H1 (cell line): Measurements from ENCODE around the gene MAP6D1. TPM values are rescaled to one million over a fixed set of nuclear protein-coding genes. Genes with fewer than 3 reads are reported as not detected.

ENCODE experiments used
- CTCF ChIA-PET: fragments of 300-600 bp; sonication (Branson Sonifier 250); formaldehyde crosslinking; loops from one replicate; lab custom pipeline; 2021; ENCODE audit not compliant: partially characterized antibody; lab: Charles Lee
- POLR2A ChIA-PET: fragments of 300-600 bp; sonication (Branson Sonifier 250); formaldehyde crosslinking; loops from one replicate; lab custom pipeline; 2021; ENCODE audit warnings: inconsistent platforms; ENCODE audit not compliant: partially characterized antibody; lab: Charles Lee
- DNase-seq, 2 experiments: peaks; one replicate each; pipeline versions ENCODE4 v3.0.0 to v3.0.0-alpha.2; 2010 to 2022; ENCODE audit warnings: low spot score in 2 of 2, low read depth in 1 of 2, mixed read lengths in 1 of 2
- FAIRE-seq: peaks from 2 replicates; lab custom pipeline; 2011; peaks lifted over from hg19 to GRCh38; lab: Jason Lieb, UNC
- H2AFZ ChIP-seq: 2 replicates; pipeline ENCODE4 v1.8.1; 2012; ENCODE audit warnings: low read length, inconsistent platforms
- H2AK5ac ChIP-seq: 2 replicates; pipeline ENCODE4 v1.6.1; 2013; ENCODE audit warnings: low read depth, low read length
- H2BK120ac ChIP-seq: replicated peaks from 2 replicates; pipeline ENCODE3; 2013; ENCODE audit warnings: low read depth, low read length, inconsistent platforms
- H2BK12ac ChIP-seq: 2 replicates; pipeline ENCODE4 v1.6.1; 2013; ENCODE audit warnings: low read depth, low read length
- H2BK15ac ChIP-seq: 2 replicates; pipeline ENCODE4 v1.6.1; 2013; ENCODE audit warnings: low read length
- H2BK20ac ChIP-seq: 2 replicates; pipeline ENCODE4 v1.6.1; 2013; ENCODE audit warnings: low read length
- H2BK5ac ChIP-seq: 2 replicates; pipeline ENCODE4 v1.6.1; 2013; ENCODE audit warnings: low read depth, low read length
- H3K14ac ChIP-seq: 2 replicates; pipeline ENCODE4 v1.6.1; 2013; ENCODE audit warnings: inconsistent platforms; ENCODE audit not compliant: insufficient read length
- H3K18ac ChIP-seq: 2 replicates; pipeline ENCODE4 v1.6.1; 2013; ENCODE audit warnings: low read length; ENCODE audit errors: extremely low read depth
- H3K23ac ChIP-seq: 2 replicates; pipeline ENCODE4 v1.6.1; 2013; ENCODE audit warnings: inconsistent platforms; ENCODE audit not compliant: insufficient read length
- H3K23me2 ChIP-seq: 2 replicates; pipeline ENCODE4 v1.6.1; 2013; ENCODE audit warnings: low read depth, low read length
- H3K27ac ChIP-seq: 2 replicates; pipeline ENCODE4 v1.6.1; 2011; ENCODE audit warnings: low read depth, low read length, inconsistent platforms
- H3K27me3 ChIP-seq, 4 experiments: replicated peaks in 1 of 4; 1 replicate in 1 of 4; 2 replicates in 3 of 4; pipeline versions ENCODE4 v1.6.1 to v1.8.1; 2011 to 2013; ENCODE audit warnings: low read length in 3 of 4, mild to moderate bottlenecking in 3 of 4, inconsistent platforms in 2 of 4, mixed read lengths in 2 of 4, moderate library complexity in 1 of 4; ENCODE audit not compliant: control insufficient read depth in 3 of 4, insufficient read depth in 3 of 4; ENCODE audit errors: extremely low read depth in 1 of 4
- H3K36me3 ChIP-seq, 4 experiments: 2 replicates each; pipeline versions ENCODE4 v1.6.1 to v1.8.1; 2011 to 2013; ENCODE audit warnings: mild to moderate bottlenecking in 4 of 4, low read length in 3 of 4, moderate library complexity in 2 of 4, control low read depth in 1 of 4, inconsistent platforms in 1 of 4; ENCODE audit not compliant: insufficient read depth in 4 of 4, control insufficient read depth in 2 of 4
- H3K4ac ChIP-seq: replicated peaks from 2 replicates; pipeline ENCODE3; 2013; ENCODE audit warnings: low read length, low read depth, mixed read lengths, inconsistent platforms; ENCODE audit not compliant: insufficient read length
- H3K4me1 ChIP-seq, 4 experiments: replicated peaks in 1 of 4; 1 replicate in 1 of 4; 2 replicates in 3 of 4; pipeline versions ENCODE4 v1.6.1 to v1.8.1; 2011 to 2013; ENCODE audit warnings: low read length in 3 of 4, inconsistent platforms in 2 of 4, mixed read lengths in 1 of 4; ENCODE audit not compliant: insufficient read depth in 4 of 4, control insufficient read depth in 3 of 4
- H3K4me2 ChIP-seq, 2 experiments: 2 replicates each; pipeline versions ENCODE4 v1.6.1 to v1.8.1; 2011 to 2013; ENCODE audit warnings: low read depth in 2 of 2, low read length in 2 of 2, control low read depth in 1 of 2, inconsistent platforms in 1 of 2, mild to moderate bottlenecking in 1 of 2; ENCODE audit not compliant: insufficient read depth in 1 of 2
- H3K4me3 ChIP-seq, 4 experiments: fragments of 200-600, 300-600 bp in 1 of 4; sonication (generic), shearing (Covaris generic), sonication (Bioruptor Twin) in 1 of 4; 2 replicates each; pipeline versions ENCODE4 v1.5.1 to v1.8.1; 2011 to 2016; ENCODE audit warnings: low read length in 4 of 4, low read depth in 3 of 4, control low read depth in 2 of 4, inconsistent platforms in 2 of 4, mild to moderate bottlenecking in 2 of 4, mixed read lengths in 1 of 4, moderate library complexity in 1 of 4; ENCODE audit not compliant: insufficient read depth in 2 of 4; ENCODE audit errors: extremely low read depth in 1 of 4
- H3K56ac ChIP-seq: replicated peaks from 2 replicates; pipeline ENCODE3; 2013; ENCODE audit warnings: low read depth, mild to moderate bottlenecking, mixed read lengths, low read length, inconsistent platforms; ENCODE audit not compliant: insufficient read length
- H3K79me1 ChIP-seq: 2 replicates; pipeline ENCODE4 v1.6.1; 2013; ENCODE audit warnings: low read depth, low read length, control low read depth
- H3K79me2 ChIP-seq, 2 experiments: 2 replicates each; pipeline versions ENCODE4 v1.6.1 to v1.8.1; 2012 to 2013; ENCODE audit warnings: low read length in 2 of 2, mild to moderate bottlenecking in 2 of 2, inconsistent platforms in 1 of 2; ENCODE audit not compliant: insufficient read depth in 2 of 2, control insufficient read depth in 1 of 2
- H3K9ac ChIP-seq, 4 experiments: replicated peaks in 1 of 4; 1 replicate in 1 of 4; 2 replicates in 3 of 4; pipeline versions ENCODE4 v1.6.1 to v1.8.1; 2011 to 2013; ENCODE audit warnings: low read depth in 3 of 4, low read length in 3 of 4, control low read depth in 2 of 4, mild to moderate bottlenecking in 2 of 4, moderate library complexity in 2 of 4, inconsistent platforms in 1 of 4; ENCODE audit errors: extremely low read depth in 1 of 4
- H3K9me3 ChIP-seq, 2 experiments: 2 replicates each; pipeline versions ENCODE4 v1.6.1 to v1.8.1; 2012 to 2013; ENCODE audit warnings: mild to moderate bottlenecking in 2 of 2, moderate library complexity in 2 of 2, control low read depth in 1 of 2, inconsistent platforms in 1 of 2, low read depth in 1 of 2, low read length in 1 of 2, mixed read lengths in 1 of 2; ENCODE audit not compliant: insufficient read depth in 2 of 2
- H4K20me1 ChIP-seq, 2 experiments: replicated peaks in 1 of 2; 2 replicates each; pipeline versions ENCODE3 to v1.8.1; 2011 to 2013; ENCODE audit warnings: inconsistent platforms in 2 of 2, low read length in 2 of 2, mild to moderate bottlenecking in 1 of 2; ENCODE audit not compliant: insufficient read depth in 2 of 2, control insufficient read depth in 1 of 2
- H4K5ac ChIP-seq: 2 replicates; pipeline ENCODE4 v1.6.1; 2013; ENCODE audit warnings: low read length, low read depth, mixed read lengths, inconsistent platforms; ENCODE audit not compliant: insufficient read length
- H4K8ac ChIP-seq: 2 replicates; pipeline ENCODE4 v1.8.0; 2013; ENCODE audit warnings: mild to moderate bottlenecking, moderate library complexity, low read length, inconsistent platforms; ENCODE audit not compliant: insufficient read depth; ENCODE audit errors: extremely low read depth
- H4K91ac ChIP-seq: replicated peaks from 2 replicates; pipeline ENCODE3; 2013; ENCODE audit warnings: low read length, mixed read lengths, inconsistent platforms; ENCODE audit not compliant: insufficient read length
- ASH2L ChIP-seq: fragments of 200-600, 300-600 bp; sonication (generic); IDR thresholded peaks from one replicate; pipeline ENCODE4 v1.7.1; 2017; ENCODE audit warnings: low read length
- BCL11A ChIP-seq, 2 experiments: IDR thresholded peaks; one replicate each; pipeline ENCODE4 v1.6.1; 2011; ENCODE audit warnings: low read depth in 2 of 2, low read length in 2 of 2, mild to moderate bottlenecking in 2 of 2
- CHD1 ChIP-seq: IDR thresholded peaks from 2 replicates; pipeline ENCODE4 v1.6.1; 2012; ENCODE audit warnings: low read depth, low read length, improper control_type of control experiment
- CTCF ChIP-seq, 3 experiments: IDR thresholded peaks; 1 replicate in 2 of 3; 2 replicates in 1 of 3; pipeline versions ENCODE4 v1.5.1 to v1.6.1; 2011; ENCODE audit warnings: low read length in 3 of 3, mild to moderate bottlenecking in 3 of 3, inconsistent platforms in 2 of 3, low read depth in 1 of 3, moderate library complexity in 1 of 3; ENCODE audit not compliant: insufficient read depth in 1 of 3; ENCODE audit errors: control extremely low read depth in 1 of 3
- E2F6 ChIP-seq: IDR thresholded peaks from 2 replicates; pipeline ENCODE4 v1.6.1; 2012; ENCODE audit warnings: inconsistent platforms
- EP300 ChIP-seq, 2 experiments: IDR thresholded peaks; 1 replicate in 1 of 2; 2 replicates in 1 of 2; pipeline ENCODE4 v1.6.1; 2011 to 2012; ENCODE audit warnings: low read depth in 2 of 2, low read length in 2 of 2, mild to moderate bottlenecking in 2 of 2, borderline replicate concordance in 1 of 2, inconsistent platforms in 1 of 2, moderate library complexity in 1 of 2
- POLR2A ChIP-seq, 2 experiments: IDR thresholded peaks; 1 replicate in 1 of 2; 2 replicates in 1 of 2; pipeline ENCODE4 v1.6.1; 2011; ENCODE audit warnings: low read depth in 2 of 2, low read length in 2 of 2, mild to moderate bottlenecking in 2 of 2; ENCODE audit errors: control extremely low read depth in 1 of 2
- RXRA ChIP-seq: IDR thresholded peaks from 2 replicates; pipeline ENCODE4 v1.6.1; 2011; ENCODE audit warnings: low read depth, mild to moderate bottlenecking, low read length, moderate library complexity; ENCODE audit not compliant: insufficient read depth
- SIRT6 ChIP-seq: IDR thresholded peaks from one replicate; pipeline ENCODE4 v1.7.1; 2012; ENCODE audit warnings: low read length, inconsistent platforms
- SP2 ChIP-seq: IDR thresholded peaks from 2 replicates; pipeline ENCODE4 v1.6.1; 2012; ENCODE audit warnings: mild to moderate bottlenecking, low read length, inconsistent platforms
- SP4 ChIP-seq: IDR thresholded peaks from 2 replicates; pipeline ENCODE4 v1.6.1; 2012; ENCODE audit warnings: low read length, inconsistent platforms
- WGBS, 2 experiments: shearing (Covaris generic) in 1 of 2; methylation state at CpG; one replicate each; pipeline versions ENCODE4 v1.1.6 to v1.1.7; 2013 to 2015; ENCODE audit warnings: low lambda C conversion rate in 2 of 2, mixed read lengths in 2 of 2, inconsistent platforms in 1 of 2, low coverage in 1 of 2, missing lambda C conversion rate in 1 of 2; ENCODE audit not compliant: insufficient replicate concordance in 2 of 2, insufficient coverage in 1 of 2, insufficient read length in 1 of 2; ENCODE audit errors: extremely low coverage in 1 of 2, missing lambda C conversion rate in 1 of 2; 5-methylcytosine and 5-hydroxymethylcytosine counted together
- polyA plus RNA-seq, 7 experiments: library from polyadenylated mRNA; depleted of rRNA in 3 of 7; stranded (reverse) in 5 of 7; unstranded in 2 of 7; fragments of >200 nt in 5 of 7; fragments of 200-250 nt in 2 of 7; gene quantifications; 1 replicate in 5 of 7; 2 replicates in 1 of 7; 4 replicates in 1 of 7; pipeline versions ENCODE4 v1.2.1 to v1.2.3, GENCODE V29; 2011 to 2013; ENCODE audit warnings: missing spikeins in 2 of 7, mixed read lengths in 2 of 7
- total RNA-seq: library from RNA; stranded (reverse); fragmentation: NEBNext Ultra II Directional; extraction: Animal tissue kit (Norgen Biotek cat#: 25700); gene quantifications from 2 replicates; pipeline ENCODE4 v1.2.1, GENCODE V29; 2021

Gene MAP6D1
- total and polyA plus RNA-seq, 2 of the 8 experiments (the other 6 are each of a cell fraction or from before 2014, with no cell fraction given) = 4.8 to 5.2 TPM

- DNase-seq (no peak), FAIRE-seq (no peak)
- TF ChIP-seq SIRT6 (no peak), E2F6 (no peak), ASH2L (no peak), SP2 (no peak), CTCF (IDR thresholded peaks at IDR 0.05; ENCODE audit: control extremely low read depth in 1 of 3, insufficient read depth in 1 of 3, low read depth in 1 of 3, low read length in 3 of 3) (no peak), BCL11A (IDR thresholded peaks at IDR 0.05; ENCODE audit: low read depth in 2 of 2, low read length in 2 of 2) (no peak), CHD1 (no peak), EP300 (IDR thresholded peaks at IDR 0.05; ENCODE audit: borderline replicate concordance in 1 of 2, low read depth in 2 of 2, low read length in 2 of 2) (no peak), RXRA (no peak), SP4 (no peak), POLR2A (IDR thresholded peaks at IDR 0.05; ENCODE audit: control extremely low read depth in 1 of 2, low read depth in 2 of 2, low read length in 2 of 2) (no peak)
- ChIA-PET CTCF (interaction anchor here (1.1 kb wide), 1 partner anchor 54 kb away, joined by 3 read pairs; the partner anchor contains the start of gene PARL), POLR2A (no interaction called here)
- no peak overlapping the region for H2AK5ac ChIP-seq
- no peak overlapping the region for H3K27ac ChIP-seq
- H3K36me3 ChIP-seq = peaks cover 2 to 19% (median 15%) of the 10 kb centered on the region in 4 experiments; a peak in 6 of 8 replicates
- H3K79me1 ChIP-seq = no peaks in the 10 kb centered on the region
- H3K4me3 ChIP-seq = no peak overlapping the region
- no peak overlapping the region for H3K4ac ChIP-seq
- H3K27me3 ChIP-seq = no peaks in the 10 kb centered on the region
- WGBS, 2 experiments = 85% methylated on average over 9 of the region's 9 CpGs; no CpG with 5 or more reads in 1 of the 2 experiments
- no peak overlapping the region for H2BK15ac ChIP-seq
- no peak overlapping the region for H2BK120ac ChIP-seq
- H4K5ac ChIP-seq = no peak overlapping the region
- no peak overlapping the region for H3K14ac ChIP-seq
- H2BK12ac ChIP-seq = no peak overlapping the region
- no peak overlapping the region for H2BK5ac ChIP-seq
- H3K23ac ChIP-seq = no peak overlapping the region
- peaks cover 4% of the 10 kb centered on the region; the same call in 1 of the 2 replicates for H3K23me2 ChIP-seq
- no peak overlapping the region for H3K18ac ChIP-seq
- no peak overlapping the region for H3K4me2 ChIP-seq
- H2BK20ac ChIP-seq = no peak overlapping the region
- no peak overlapping the region for H2AFZ ChIP-seq
- H3K9me3 ChIP-seq = no peaks in the 10 kb centered on the region
- H3K4me1 ChIP-seq = peaks cover 0 to 4% (median under 1%) of the 10 kb centered on the region in 4 experiments; a peak in 2 of 7 replicates
- H3K56ac ChIP-seq = no peak overlapping the region
- peaks cover 0 to 2% of the 10 kb centered on the region in 2 experiments for H4K20me1 ChIP-seq
- no peak overlapping the region for H4K91ac ChIP-seq
- no peak overlapping the region for H4K8ac ChIP-seq
- H3K9ac ChIP-seq = no peak overlapping the region
- H3K79me2 ChIP-seq = no peaks in the 10 kb centered on the region
Measured at GRCh38 chr3:183830187-183830586, 4.8 kb upstream of the MAP6D1 start.
